Heart left ventricle (tissue), 13 donors: ENCODE data around the gene TINCR.

Source experiments
- POLR2A ChIP-seq, 2 donors: fragments of 450-650 bp; IDR thresholded peaks; one replicate each; pipeline ENCODE4 v1.6.1; 2017; ENCODE audit warnings: antibody characterized with exemption in 2 of 2, mild to moderate bottlenecking in 2 of 2, moderate library complexity in 2 of 2
- TF ChIP-seq, protein P1 (sequence below), 12 donors: fragments of 200-600 bp; sonication (generic) in 4 of 12; IDR thresholded peaks; one replicate each; pipeline versions ENCODE4 v1.5.0 to v1.8.0; 2018 to 2022; ENCODE audit warnings: antibody characterized with exemption in 12 of 12, mild to moderate bottlenecking in 5 of 12
- donor health status: ischemic (EF 13 %, LVEDD 7.1; RV severe dilation, severe dysfunction).
- donor health status: DM: no; HTN: yes; CAD: no.
- donor health status: DM: no; HTN: no; CAD: no.
- donor health status: ischemic (EF 25% LVEDD 6.9; RV normal size, moderate dysfunction).
- donor health status: ischemic (EF 25% LVEDD 5.7; RV mildly dilated, moderate dysfunction).
- donor health status: ischemic (EF 35%, LVEDD 5.7; RV mildly dilated, moderate dysfunction).
- donor health status: nonischemic (EF 11% LVEDD 7.7; RV severe dilation, severe dysfunction).
- donor health status: DM: yes; HTN: yes; CAD: no.
- donor health status: PGD.
- donor health status: ischemic (EF 29% LVEDD 5.4; RV normal size, mild dysfunction).
- donor health status: nonischemic (EF 23%, LVEDD 6.1; RV moderate dilation, normal function).

DNA sequence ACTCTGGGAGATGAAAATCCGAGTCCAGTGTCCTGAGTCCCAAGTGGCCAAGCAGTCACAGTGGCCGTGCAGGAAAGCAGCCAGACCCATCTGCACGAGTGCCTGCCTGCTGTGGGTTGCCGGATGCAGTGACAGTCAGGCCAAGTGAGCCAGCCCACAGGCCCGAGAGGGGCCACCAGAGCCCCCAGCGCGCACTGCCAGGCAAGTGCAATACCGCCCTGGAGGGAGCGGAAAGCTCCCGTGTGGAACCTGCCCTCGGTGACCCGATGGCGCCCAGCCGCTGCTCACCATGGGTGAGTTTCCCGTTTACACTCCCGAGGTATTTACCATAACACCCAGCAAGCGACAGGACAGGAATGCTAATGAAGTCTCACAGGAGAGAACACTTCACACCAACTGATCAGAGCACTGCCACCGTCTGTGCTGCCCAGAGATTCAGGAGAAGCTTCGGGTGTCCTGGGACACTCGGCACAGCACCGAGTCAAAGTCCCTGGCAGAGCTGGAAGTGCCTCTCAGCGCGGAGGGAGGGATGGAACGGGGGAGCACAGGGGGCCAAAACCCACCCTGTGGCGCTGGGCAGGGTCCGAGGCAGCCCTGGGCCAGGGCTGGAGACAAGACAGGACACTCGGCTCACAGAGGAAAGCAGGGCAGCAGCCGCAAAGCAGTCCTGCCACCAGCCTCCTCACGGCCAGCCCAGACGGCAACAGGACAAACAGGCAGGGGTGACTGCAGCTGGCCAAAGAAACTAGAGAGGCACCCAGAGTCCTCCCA lies 21.3 kb upstream of the TINCR start:
- TF ChIP-seq, protein P1, sequence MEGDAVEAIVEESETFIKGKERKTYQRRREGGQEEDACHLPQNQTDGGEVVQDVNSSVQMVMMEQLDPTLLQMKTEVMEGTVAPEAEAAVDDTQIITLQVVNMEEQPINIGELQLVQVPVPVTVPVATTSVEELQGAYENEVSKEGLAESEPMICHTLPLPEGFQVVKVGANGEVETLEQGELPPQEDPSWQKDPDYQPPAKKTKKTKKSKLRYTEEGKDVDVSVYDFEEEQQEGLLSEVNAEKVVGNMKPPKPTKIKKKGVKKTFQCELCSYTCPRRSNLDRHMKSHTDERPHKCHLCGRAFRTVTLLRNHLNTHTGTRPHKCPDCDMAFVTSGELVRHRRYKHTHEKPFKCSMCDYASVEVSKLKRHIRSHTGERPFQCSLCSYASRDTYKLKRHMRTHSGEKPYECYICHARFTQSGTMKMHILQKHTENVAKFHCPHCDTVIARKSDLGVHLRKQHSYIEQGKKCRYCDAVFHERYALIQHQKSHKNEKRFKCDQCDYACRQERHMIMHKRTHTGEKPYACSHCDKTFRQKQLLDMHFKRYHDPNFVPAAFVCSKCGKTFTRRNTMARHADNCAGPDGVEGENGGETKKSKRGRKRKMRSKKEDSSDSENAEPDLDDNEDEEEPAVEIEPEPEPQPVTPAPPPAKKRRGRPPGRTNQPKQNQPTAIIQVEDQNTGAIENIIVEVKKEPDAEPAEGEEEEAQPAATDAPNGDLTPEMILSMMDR (IDR thresholded peaks at IDR 0.05), result no peak
- no peak for TF ChIP-seq POLR2A (IDR thresholded peaks at IDR 0.05)
